GM12873 (cell line): ENCODE results near the gene CCDC144A.
A peak's percentile ranks its signal among the peaks of the same experiment; 100 is the strongest.

ENCODE experiments used
- CTCF ChIP-seq: IDR thresholded peaks from 2 replicates; pipeline ENCODE4 v1.5.1; 2012; ENCODE audit warnings: low read depth, mild to moderate bottlenecking, moderate library complexity, low read length, control low read depth; ENCODE audit not compliant: insufficient read depth; ENCODE audit errors: missing control alignments

The CCDC144A gene, protein sequence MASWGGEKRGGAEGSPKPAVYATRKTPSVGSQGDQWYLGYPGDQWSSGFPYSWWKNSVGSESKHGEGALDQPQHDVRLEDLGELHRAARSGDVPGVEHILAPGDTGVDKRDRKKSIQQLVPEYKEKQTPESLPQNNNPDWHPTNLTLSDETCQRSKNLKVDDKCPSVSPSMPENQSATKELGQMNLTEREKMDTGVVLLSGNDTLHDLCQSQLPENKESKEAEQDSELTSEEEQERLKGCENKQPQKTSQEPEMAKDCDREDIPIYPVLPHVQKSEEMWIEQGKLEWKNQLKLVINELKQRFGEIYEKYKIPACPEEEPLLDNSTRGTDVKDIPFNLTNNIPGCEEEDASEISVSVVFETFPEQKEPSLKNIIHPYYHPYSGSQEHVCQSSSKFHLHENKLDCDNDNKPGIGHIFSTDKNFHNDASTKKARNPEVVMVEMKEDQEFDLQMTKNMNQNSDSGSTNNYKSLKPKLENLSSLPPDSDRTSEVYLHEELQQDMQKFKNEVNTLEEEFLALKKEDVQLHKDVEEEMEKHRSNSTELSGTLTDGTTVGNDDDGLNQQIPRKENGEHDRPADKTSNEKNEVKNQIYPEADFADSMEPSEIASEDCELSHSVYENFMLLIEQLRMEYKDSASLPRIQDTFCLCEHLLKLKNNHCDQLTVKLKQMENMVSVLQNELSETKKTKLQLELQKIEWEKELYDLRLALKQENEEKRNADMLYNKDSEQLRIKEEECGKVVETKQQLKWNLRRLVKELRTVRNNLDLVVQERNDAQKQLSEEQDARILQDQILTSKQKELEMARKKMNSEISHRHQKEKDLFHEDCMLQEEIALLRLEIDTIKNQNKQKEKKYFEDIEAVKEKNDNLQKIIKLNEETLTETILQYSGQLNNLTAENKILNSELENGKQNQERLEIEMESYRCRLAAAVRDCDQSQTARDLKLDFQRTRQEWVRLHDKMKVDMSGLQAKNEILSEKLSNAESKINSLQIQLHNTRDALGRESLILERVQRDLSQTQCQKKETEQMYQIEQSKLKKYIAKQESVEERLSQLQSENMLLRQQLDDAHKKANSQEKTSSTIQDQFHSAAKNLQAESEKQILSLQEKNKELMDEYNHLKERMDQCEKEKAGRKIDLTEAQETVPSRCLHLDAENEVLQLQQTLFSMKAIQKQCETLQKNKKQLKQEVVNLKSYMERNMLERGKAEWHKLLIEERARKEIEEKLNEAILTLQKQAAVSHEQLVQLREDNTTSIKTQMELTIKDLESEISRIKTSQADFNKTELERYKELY (N-terminal part only)

GRCh38 chr17:16689731-16690281 is at the start of gene CCDC144A:
TSS of gene CCDC144A (plus strand) at chr17:16690241. CDS start at chr17:16690401, 160 bp downstream.
- TF ChIP-seq CTCF: peak; percentile 69

- TF ChIP-seq CTCF: no peak
Observed at GRCh38 chr17:16649585-16649984, 40.5 kb upstream of the CCDC144A start.

- no peak for TF ChIP-seq CTCF
Observed at GRCh38 chr17:16652252-16652651, 37.8 kb upstream of the CCDC144A start.

GRCh38 chr17:16652847-16653366 is 37.1 kb upstream of the CCDC144A start:
- no peak for TF ChIP-seq CTCF

DNA sequence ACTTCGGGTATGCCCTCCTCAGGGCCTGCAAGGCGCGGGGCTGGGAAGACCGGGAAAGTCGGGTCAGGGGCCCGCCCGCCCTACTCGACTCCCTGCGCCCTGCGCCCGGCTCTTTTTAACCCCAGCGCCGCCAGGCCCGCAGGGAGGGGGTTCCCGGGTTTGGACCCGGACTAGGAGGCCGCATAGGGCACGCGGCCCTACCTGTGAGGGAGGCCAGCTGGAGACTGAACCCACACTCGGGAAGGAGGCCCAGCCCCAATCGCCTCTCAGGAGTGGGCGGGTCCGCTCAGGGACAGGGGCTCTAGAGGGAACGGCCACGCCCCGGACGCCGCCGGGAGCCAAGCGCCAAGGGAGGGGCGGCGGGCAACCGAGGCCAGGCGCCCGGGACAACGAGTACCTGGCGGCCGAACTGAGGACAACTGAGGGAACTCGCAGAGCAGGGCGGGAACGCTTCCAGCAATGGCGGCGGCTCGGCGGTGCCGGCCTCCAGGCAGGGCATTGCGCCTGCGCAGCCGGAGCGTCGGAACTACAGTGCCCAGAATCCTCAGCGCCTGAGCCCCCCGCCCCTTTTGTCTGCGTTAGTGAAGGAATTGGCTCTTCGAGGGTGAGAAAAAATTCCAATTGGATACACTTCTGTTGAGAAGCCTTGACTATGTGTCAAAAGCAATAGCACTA is 36.5 kb upstream of the CCDC144A start, which contains the start of gene ZNF624:
Gene ZNF624, minus strand, starts transcription at position 484 of the 675 bp plus-strand sequence.
- TF ChIP-seq CTCF: no peak

DNA sequence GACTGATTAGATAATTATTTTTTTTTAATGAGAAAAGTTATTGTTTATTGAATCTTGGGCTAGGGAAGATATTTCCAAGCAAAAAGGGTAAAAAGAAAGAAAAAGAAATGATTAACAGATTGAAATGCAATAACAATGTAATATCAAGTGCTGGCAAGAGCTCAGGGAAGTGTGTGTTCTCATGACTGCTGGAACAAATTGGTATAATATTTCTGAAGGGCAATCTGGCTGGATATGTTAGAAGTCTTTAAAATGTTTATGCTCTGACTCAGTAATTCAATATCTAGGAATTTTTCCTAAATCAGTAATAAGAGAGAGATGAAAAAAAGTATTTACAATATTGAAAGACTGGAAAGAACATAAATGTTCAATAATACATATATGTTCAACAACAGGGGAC is 28.8 kb upstream of the CCDC144A start:
- TF ChIP-seq CTCF: no peak
